GM21423 (cell line): ENCODE results near the gene NEURL1B.
A peak's percentile ranks its signal among the peaks of the same experiment; 100 is the strongest.
"Not testable (repeated sequence)": the region's sequence is repeated elsewhere in the genome, so short reads cannot be mapped to it uniquely, and the experiment has no call there.

ENCODE experiments used
- ATAC-seq: cut with Tn5 transposase; IDR thresholded peaks from one replicate; pipeline ENCODE4 v1.9.1; 2021; ENCODE audit warnings: mild to moderate bottlenecking, moderate library complexity; ENCODE audit not compliant: unreplicated experiment

Gene NEURL1B

GRCh38 chr5:172691886-172692285 is 50.8 kb downstream of the NEURL1B start:
- ATAC-seq: no peak

GRCh38 chr5:172692451-172692850 is 51.4 kb downstream of the NEURL1B start:
- no peak for ATAC-seq

GRCh38 chr5:172692981-172693380 is 51.9 kb downstream of the NEURL1B start:
- ATAC-seq: no peak

- ATAC-seq: no peak
Measured at GRCh38 chr5:172694061-172694460, 53.0 kb downstream of the NEURL1B start.

GRCh38 chr5:172694541-172694940 is 53.5 kb downstream of the NEURL1B start:
- no peak for ATAC-seq

GRCh38 chr5:172695232-172696054 is 54.4 kb downstream of the NEURL1B start:
- ATAC-seq: no peak

- no peak for ATAC-seq
Measured at GRCh38 chr5:172696171-172696849, 55.2 kb downstream of the NEURL1B start.

- peak; percentile 87 for ATAC-seq
Measured at GRCh38 chr5:172697123-172698121, 56.4 kb downstream of the NEURL1B start.

GRCh38 chr5:172699423-172699822 is 58.4 kb downstream of the NEURL1B start:
- no peak for ATAC-seq

- ATAC-seq: no peak
Measured at GRCh38 chr5:172699999-172700364, 58.9 kb downstream of the NEURL1B start.

- ATAC-seq: no peak
Measured at GRCh38 chr5:172700365-172701290, 59.6 kb downstream of the NEURL1B start.

- no peak for ATAC-seq
Measured at GRCh38 chr5:172701291-172701656, 60.2 kb downstream of the NEURL1B start.

- no peak for ATAC-seq
Measured at GRCh38 chr5:172703952-172704351, 62.9 kb downstream of the NEURL1B start.

- ATAC-seq: no peak
Measured at GRCh38 chr5:172705576-172706084, 64.6 kb downstream of the NEURL1B start.

GRCh38 chr5:172706796-172707195 is 65.7 kb downstream of the NEURL1B start:
- no peak for ATAC-seq

- ATAC-seq: no peak
Measured at GRCh38 chr5:172707285-172708182, 66.5 kb downstream of the NEURL1B start.

GRCh38 chr5:172708183-172708505 is 67.1 kb downstream of the NEURL1B start:
- no peak for ATAC-seq

- ATAC-seq: no peak
Measured at GRCh38 chr5:172710676-172711075, 69.6 kb downstream of the NEURL1B start.

- ATAC-seq: not testable (repeated sequence)
Measured at GRCh38 chr5:172711321-172711861, 70.3 kb downstream of the NEURL1B start.
